Endothelial cell of umbilical vein (primary cell): ENCODE data around the gene CCL11.

ENCODE experiments used
- JUN ChIP-seq: IDR thresholded peaks from 2 replicates; pipeline ENCODE4 v1.6.1; 2011; ENCODE audit warnings: borderline replicate concordance, low read depth; ENCODE audit not compliant: insufficient read length, insufficient read depth
- MYC ChIP-seq: IDR thresholded peaks from one replicate; pipeline ENCODE4 v1.6.1; 2011; ENCODE audit warnings: mild to moderate bottlenecking, low read depth, low read length
- POLR2A ChIP-seq: IDR thresholded peaks from 2 replicates; pipeline ENCODE4 v1.6.1; 2012; ENCODE audit warnings: low read depth, mild to moderate bottlenecking, control low read depth, low read length
- POLR2AphosphoS5 ChIP-seq: IDR thresholded peaks from 2 replicates; pipeline ENCODE4 v1.6.1; 2012; ENCODE audit warnings: low read depth, mild to moderate bottlenecking, control low read depth, low read length, moderate library complexity; ENCODE audit not compliant: insufficient read depth
- TF ChIP-seq, protein P1 (sequence below), 2 donors: IDR thresholded peaks; 1 replicate in 1 of 2; 2 replicates in 1 of 2; pipeline ENCODE4 v1.5.1; 2011; ENCODE audit warnings: low read length in 2 of 2, mild to moderate bottlenecking in 2 of 2, moderate library complexity in 2 of 2, control low read depth in 1 of 2, inconsistent platforms in 1 of 2, low read depth in 1 of 2; ENCODE audit not compliant: insufficient read depth in 1 of 2; ENCODE audit errors: extremely low read depth in 1 of 2

DNA sequence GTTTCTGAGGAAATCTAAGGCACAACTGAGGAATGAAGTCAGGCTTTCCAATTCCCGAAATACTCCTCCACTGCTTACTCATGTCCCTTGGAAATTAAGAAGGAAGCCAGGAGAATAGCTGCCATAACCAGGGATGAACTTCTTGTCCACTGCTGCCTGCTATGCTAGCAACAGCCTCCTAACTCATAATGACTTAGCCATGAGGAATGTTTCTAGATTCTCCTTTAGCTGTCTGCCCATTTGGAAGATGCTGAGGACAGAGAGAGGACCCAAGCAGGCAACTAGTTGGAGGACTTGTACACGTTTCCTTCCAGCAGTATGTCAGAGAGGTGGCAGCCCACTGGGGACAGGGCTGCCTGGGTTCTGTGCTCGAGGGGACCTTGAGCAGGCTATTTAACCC is 31.4 kb upstream of the CCL11 start:
- TF ChIP-seq JUN (peak; percentile 31), MYC (no peak), POLR2A (no peak), POLR2AphosphoS5 (no peak)
- TF ChIP-seq, protein P1, sequence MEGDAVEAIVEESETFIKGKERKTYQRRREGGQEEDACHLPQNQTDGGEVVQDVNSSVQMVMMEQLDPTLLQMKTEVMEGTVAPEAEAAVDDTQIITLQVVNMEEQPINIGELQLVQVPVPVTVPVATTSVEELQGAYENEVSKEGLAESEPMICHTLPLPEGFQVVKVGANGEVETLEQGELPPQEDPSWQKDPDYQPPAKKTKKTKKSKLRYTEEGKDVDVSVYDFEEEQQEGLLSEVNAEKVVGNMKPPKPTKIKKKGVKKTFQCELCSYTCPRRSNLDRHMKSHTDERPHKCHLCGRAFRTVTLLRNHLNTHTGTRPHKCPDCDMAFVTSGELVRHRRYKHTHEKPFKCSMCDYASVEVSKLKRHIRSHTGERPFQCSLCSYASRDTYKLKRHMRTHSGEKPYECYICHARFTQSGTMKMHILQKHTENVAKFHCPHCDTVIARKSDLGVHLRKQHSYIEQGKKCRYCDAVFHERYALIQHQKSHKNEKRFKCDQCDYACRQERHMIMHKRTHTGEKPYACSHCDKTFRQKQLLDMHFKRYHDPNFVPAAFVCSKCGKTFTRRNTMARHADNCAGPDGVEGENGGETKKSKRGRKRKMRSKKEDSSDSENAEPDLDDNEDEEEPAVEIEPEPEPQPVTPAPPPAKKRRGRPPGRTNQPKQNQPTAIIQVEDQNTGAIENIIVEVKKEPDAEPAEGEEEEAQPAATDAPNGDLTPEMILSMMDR (IDR thresholded peaks at IDR 0.05; ENCODE audit: extremely low read depth in 1 of 2, insufficient read depth in 1 of 2, low read depth in 1 of 2, low read length in 2 of 2): no peak
